ENCODE data around the gene PDGFRA. TPM values are rescaled to one million over a fixed set of nuclear protein-coding genes. Genes with fewer than 3 reads are reported as not detected.
"Not testable (repeated sequence)": the region's sequence is repeated elsewhere in the genome, so short reads cannot be mapped to it uniquely, and the experiment has no call there.

The PDGFRA gene
- total RNA-seq, 1 experiment from 2014 or later = 10.8 TPM

GRCh38 chr4:54231768-54232688, 2.9 kb downstream of the PDGFRA start:
- DNase-seq = peak; percentile 84
- Histone ChIP-seq H3K36me3 (replicated peaks; ENCODE audit: control insufficient read depth, insufficient read depth, low read length) (no peaks in the 10 kb centered on the region), H3K4me3 (ENCODE audit: insufficient read depth, low read depth, low read length) (peak overlapping the region; percentile 39), H3K27me3 (ENCODE audit: control insufficient read depth, insufficient read depth, low read length) (peaks cover 60% of the 10 kb centered on the region)

DNA sequence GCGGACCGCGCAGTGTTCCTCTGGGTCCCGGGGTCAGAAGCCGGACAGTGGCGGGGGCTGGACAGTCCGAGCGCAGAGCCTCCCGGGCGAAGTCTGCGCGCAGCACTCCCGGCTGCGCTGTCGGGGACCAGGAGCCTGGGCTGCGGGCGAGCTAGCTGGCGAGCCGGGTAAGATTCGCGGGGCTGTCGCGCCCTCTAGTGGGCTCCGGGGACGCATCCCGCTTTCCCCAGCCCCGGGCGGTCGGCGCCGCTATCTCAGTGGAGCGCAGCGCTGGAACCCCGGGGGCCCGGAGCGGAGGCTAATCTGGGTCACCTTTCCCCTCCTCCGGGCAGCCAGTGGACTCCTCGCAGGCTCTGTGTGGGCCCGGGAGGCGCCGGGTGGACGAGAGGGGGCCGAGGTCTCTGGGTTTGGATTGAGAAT, 4.2 kb downstream of the PDGFRA start:
- Histone ChIP-seq H3K27me3 (ENCODE audit: control insufficient read depth, insufficient read depth, low read length) (peaks cover 53% of the 10 kb centered on the region), H3K36me3 (replicated peaks; ENCODE audit: control insufficient read depth, insufficient read depth, low read length) (no peaks in the 10 kb centered on the region), H3K4me3 (ENCODE audit: insufficient read depth, low read depth, low read length) (peak overlapping the region; percentile 77)
- DNase-seq = peak; percentile 95

DNA sequence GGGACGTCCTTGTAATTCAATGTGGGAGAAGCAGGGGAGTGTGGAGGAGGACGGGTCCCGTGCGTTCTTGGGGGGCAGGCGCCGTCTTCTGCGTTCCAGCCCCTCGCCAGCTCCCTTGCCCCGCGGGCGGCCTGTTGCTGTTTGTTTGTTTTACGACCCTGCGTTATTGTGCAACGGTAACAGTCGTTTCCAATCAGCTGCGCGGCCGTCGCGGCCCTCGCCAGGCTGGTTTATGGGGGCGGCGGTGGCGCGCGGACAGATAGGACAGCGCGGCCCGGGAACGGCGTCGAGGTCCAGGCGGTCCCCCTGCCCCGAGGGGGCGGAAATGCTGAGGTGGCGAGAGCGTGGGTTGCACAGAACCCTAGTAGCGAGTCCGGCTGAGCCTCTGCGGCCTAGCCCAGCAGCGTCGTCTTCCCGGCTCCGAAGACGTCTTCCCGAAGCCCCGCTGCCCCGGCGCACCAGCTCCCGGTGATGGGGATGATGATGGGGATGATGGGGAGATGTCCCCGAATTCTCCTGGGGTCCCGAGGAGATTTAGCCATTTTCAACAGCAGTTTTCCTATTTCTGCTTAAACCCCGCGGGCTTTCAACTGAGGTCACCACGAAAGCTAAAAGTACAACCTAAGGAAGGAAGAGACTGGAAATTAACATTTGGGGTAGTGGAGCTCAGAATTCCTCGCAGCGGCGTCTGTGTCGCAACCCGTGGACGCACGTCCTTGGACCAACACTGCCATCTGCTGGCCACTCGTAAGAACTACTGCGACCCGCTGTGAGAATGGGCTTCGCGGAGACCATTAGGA, 4.8 kb downstream of the PDGFRA start:
- Histone ChIP-seq H3K27me3 (ENCODE audit: control insufficient read depth, insufficient read depth, low read length) (peaks cover 47% of the 10 kb centered on the region), H3K36me3 (replicated peaks; ENCODE audit: control insufficient read depth, insufficient read depth, low read length) (no peaks in the 10 kb centered on the region), H3K4me3 (ENCODE audit: insufficient read depth, low read depth, low read length) (peak overlapping the region; percentile 77)
- peak; percentile 82 for DNase-seq

DNA sequence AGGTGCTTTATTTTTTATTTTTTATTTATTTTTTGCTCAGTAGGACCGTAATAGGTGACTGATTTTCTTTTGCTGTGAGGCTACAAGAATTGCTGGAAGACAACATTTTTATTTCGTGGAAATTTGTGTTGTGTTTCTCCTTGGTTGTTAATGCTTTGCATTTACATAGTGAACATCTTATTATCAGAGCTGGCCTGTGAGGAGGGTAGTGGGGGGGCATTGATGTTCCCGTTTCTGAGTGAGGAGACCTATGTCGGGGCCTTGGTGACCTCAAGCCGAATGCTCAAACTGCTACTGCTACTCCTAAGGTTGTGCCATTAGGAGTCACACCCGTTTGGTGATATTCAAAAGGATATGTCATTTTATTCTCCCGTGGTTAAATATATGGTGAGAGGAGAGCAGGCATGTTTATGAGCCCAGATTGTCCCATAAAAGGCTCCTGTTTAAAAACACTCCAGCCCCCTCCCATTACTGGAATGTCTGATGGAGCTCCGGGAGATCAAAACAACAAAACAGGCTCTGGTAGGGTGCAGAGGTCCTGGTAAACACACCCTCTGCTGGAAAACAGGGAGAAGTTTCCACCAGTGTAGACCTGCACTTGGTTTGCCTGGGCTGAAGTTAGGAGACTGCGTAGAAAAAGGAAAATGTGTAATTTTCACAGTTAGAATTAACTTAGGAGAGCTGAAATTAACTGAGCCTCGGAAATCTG, 5.6 kb downstream of the PDGFRA start:
- Histone ChIP-seq H3K27me3 (ENCODE audit: control insufficient read depth, insufficient read depth, low read length) (peaks cover 40% of the 10 kb centered on the region), H3K36me3 (replicated peaks; ENCODE audit: control insufficient read depth, insufficient read depth, low read length) (no peaks in the 10 kb centered on the region), H3K4me3 (ENCODE audit: insufficient read depth, low read depth, low read length) (no peak overlapping the region)
- peak; percentile 33 for DNase-seq

DNA sequence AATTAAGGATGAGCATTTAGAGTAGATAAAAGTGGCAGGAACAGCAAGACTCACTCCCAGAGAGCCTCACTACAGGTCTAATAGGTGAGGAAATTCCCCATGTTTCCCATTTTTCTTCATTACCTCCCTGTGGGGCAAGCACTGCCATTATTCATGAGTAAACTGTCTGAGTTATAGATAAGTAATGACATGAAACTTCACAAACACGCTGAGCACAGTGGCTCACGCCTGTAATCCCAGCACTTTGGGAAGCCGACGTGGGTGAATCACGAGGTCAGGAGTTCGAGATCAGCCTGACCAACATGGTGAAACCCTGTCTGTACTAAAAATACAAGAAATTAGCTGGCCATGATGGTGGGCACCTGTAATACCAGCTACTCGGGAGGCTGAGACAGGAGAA, 7.2 kb downstream of the PDGFRA start:
- not testable (repeated sequence) for H3K4me3 ChIP-seq (ENCODE audit: insufficient read depth, low read depth, low read length); H3K36me3 ChIP-seq (replicated peaks; ENCODE audit: control insufficient read depth, insufficient read depth, low read length); DNase-seq
- H3K27me3 ChIP-seq (ENCODE audit: control insufficient read depth, insufficient read depth, low read length) = peaks cover 24% of the 10 kb centered on the region

- DNase-seq = no peak
These were observed 8.7 kb downstream of the PDGFRA start for GRCh38 chr4:54237770-54238169.

DNA sequence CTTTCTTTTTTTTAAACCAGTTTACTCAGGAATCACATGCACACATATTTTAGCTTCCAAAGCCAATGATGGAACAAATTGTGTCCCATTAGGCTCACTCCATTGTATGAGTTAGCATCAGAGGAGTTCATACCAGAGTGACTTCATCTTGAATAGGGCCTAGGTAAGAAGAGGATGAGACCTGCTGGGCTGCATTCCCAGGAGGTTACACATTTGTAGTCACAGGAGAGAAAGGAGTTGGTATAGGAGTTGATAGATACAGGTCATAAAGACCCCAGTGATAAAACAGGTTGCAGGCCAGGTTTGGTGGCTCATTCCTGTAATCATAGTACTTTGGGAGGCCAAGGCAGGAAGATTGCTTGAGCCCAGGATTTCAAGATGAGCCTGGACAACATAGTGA, 9.3 kb downstream of the PDGFRA start:
- H3K36me3 ChIP-seq (replicated peaks; ENCODE audit: control insufficient read depth, insufficient read depth, low read length) = no peaks in the 10 kb centered on the region
- peaks cover 8% of the 10 kb centered on the region for H3K27me3 ChIP-seq (ENCODE audit: control insufficient read depth, insufficient read depth, low read length)
- no peak overlapping the region for H3K4me3 ChIP-seq (ENCODE audit: insufficient read depth, low read depth, low read length)
- no peak for DNase-seq

More at GRCh38 chr4:54237770-54238169, 8.7 kb downstream of the PDGFRA start:
- H3K4me3 ChIP-seq (ENCODE audit: insufficient read depth, low read depth, low read length) = no peak overlapping the region
- peaks cover 10% of the 10 kb centered on the region for H3K27me3 ChIP-seq (ENCODE audit: control insufficient read depth, insufficient read depth, low read length)
- no peaks in the 10 kb centered on the region for H3K36me3 ChIP-seq (replicated peaks; ENCODE audit: control insufficient read depth, insufficient read depth, low read length)

DNA sequence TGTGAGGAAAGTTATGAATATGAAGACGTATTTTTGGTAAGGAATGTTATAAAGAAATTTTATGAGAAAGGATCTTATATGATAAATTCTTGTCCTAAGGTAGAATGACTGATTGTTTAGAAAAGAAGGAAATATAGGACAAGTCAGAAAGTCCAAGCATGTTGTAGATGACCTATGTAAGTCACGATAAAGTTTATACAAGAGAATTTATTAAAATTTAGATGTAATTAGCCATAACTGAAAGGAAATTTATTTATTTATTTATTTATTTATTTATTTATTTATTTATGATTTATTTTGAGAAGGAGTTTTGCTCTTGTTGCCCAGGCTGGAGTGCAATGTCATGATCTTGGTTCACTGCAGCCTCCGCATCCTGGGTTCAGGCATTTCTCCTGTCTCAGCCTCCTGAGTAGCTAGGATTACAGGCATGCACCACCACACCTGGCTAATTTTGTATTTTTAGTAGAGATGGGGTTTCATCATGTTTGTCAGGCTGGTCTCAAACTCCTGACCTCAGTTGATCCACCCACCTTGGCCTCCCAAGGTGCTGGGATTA, 12.3 kb downstream of the PDGFRA start:
- not testable (repeated sequence) for DNase-seq; H3K4me3 ChIP-seq (ENCODE audit: insufficient read depth, low read depth, low read length)

DNA sequence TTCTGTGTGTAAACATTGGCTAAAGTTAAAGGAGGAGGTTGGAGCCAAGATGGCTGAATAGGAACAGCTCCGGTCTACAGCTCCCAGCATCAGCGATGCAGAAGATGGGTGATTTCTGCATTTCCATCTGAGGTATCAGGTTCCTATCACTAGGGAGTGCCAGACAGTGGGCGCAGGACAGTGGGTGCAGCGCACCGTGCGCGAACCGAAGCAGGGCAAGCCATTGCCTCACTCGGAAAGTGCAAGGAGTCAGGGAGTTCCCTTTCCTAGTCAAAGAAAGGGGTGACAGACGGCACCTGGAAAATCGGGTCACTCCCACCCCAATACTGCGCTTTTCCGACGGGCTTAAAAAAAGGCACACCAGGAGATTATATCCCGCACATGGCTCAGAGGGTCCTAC, 14.4 kb downstream of the PDGFRA start:
- not testable (repeated sequence) for H3K4me3 ChIP-seq (ENCODE audit: insufficient read depth, low read depth, low read length); H3K27me3 ChIP-seq (ENCODE audit: control insufficient read depth, insufficient read depth, low read length); H3K36me3 ChIP-seq (replicated peaks; ENCODE audit: control insufficient read depth, insufficient read depth, low read length); DNase-seq

More for the DNA sequence above, 12.3 kb downstream of the PDGFRA start:
- not testable (repeated sequence) for H3K36me3 ChIP-seq (replicated peaks; ENCODE audit: control insufficient read depth, insufficient read depth, low read length); H3K27me3 ChIP-seq (ENCODE audit: control insufficient read depth, insufficient read depth, low read length)

DNA sequence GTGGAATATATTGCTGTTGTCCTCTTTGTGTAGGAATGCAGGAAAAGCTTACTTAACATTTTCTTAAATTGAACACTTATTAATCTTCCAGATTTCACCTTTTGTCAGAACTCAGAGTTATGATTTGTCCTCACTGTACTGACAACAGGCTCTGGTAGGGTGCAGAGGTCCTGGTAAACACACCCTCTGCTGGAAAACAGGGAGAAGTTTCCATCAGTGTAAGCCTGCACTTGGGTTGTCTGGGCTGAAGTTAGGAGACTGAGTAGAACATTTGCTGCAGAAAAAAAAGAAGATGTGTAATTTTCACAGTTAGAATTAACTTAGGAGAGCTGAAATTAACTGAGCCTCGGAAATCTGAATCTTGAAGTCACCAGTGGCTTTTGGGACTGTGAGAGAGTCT, 23.2 kb downstream of the PDGFRA start:
- H3K27me3 ChIP-seq (ENCODE audit: control insufficient read depth, insufficient read depth, low read length); H3K4me3 ChIP-seq (ENCODE audit: insufficient read depth, low read depth, low read length); H3K36me3 ChIP-seq (replicated peaks; ENCODE audit: control insufficient read depth, insufficient read depth, low read length); DNase-seq: not testable (repeated sequence)

DNA sequence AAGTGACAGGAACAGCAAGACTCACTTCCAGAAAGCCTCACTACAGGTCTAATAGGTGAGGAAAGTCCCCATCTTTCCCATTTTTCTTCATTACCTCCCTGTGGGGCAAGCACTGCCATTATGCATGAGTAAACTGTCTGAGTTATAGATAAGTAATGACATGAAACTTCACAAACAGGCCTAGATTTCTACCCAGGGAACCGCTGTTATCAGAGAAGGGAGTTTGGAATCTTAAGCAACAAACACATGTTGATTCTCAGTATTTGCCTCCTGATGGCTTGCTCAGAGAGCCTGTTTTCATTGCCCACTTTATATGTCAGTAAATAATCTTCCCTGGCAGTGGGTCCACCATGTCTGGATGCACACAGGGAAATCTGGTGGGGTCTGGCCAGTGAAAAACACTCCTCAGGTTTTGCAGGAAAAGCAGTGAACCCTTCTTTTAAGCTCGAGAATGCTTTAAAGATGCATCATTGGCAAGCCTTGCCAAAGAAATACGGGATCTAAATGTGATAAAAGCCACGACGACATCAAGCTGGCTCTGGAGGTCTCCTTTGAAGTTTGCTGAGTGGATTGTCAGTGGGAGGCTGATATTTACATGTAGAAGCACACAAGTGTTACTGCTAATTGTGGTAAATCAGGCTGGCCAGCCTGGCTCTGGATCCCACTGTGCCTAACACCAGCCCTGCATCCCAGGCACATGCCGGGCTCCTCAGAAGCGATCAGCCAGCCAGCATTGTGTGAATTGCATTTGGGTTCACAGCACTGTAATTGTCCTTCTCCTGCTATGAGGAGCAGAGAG, 25.2 kb downstream of the PDGFRA start:
- Histone ChIP-seq H3K36me3 (replicated peaks; ENCODE audit: control insufficient read depth, insufficient read depth, low read length) (no peaks in the 10 kb centered on the region), H3K4me3 (ENCODE audit: insufficient read depth, low read depth, low read length) (no peak overlapping the region), H3K27me3 (ENCODE audit: control insufficient read depth, insufficient read depth, low read length) (no peaks in the 10 kb centered on the region; the same call in 1 of the 2 replicates)
- DNase-seq = no peak

DNA sequence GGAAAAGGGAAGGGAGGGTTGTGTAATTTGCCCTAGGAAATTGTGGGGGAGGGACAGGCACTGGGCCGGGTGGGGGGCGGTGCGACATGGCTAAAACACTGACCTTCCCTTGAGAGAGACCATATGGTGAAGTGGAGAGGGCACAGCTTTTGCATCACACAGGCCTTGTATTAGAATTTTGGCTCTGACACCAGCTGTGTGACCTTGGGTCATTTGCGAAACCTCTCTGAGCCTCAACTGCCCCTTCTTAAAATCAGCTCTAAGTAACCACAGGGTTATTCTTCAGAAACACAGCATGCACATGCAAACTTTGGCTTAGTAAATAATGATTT, 25.8 kb downstream of the PDGFRA start:
- H3K4me3 ChIP-seq (ENCODE audit: insufficient read depth, low read depth, low read length) = no peak overlapping the region
- H3K27me3 ChIP-seq (ENCODE audit: control insufficient read depth, insufficient read depth, low read length) = no peaks in the 10 kb centered on the region; the same call in 1 of the 2 replicates
- DNase-seq = no peak
- H3K36me3 ChIP-seq (replicated peaks; ENCODE audit: control insufficient read depth, insufficient read depth, low read length) = no peaks in the 10 kb centered on the region

- DNase-seq = no peak
- no peaks in the 10 kb centered on the region; the same call in 1 of the 2 replicates for H3K27me3 ChIP-seq (ENCODE audit: control insufficient read depth, insufficient read depth, low read length)
- no peak overlapping the region for H3K4me3 ChIP-seq (ENCODE audit: insufficient read depth, low read depth, low read length)
- no peaks in the 10 kb centered on the region for H3K36me3 ChIP-seq (replicated peaks; ENCODE audit: control insufficient read depth, insufficient read depth, low read length)
These were observed 26.8 kb downstream of the PDGFRA start for GRCh38 chr4:54255881-54256280.

Data from H7 (cell line).